CD4-positive, alpha-beta T cell treated with Interleukin-2 at 100 ng/mL for 4 hours (primary cell): Measurements from ENCODE around the gene GSTA4.
"Not testable (repeated sequence)": the region's sequence is repeated elsewhere in the genome, so short reads cannot be mapped to it uniquely, and the experiment has no call there.

ENCODE experiments used
- DNase-seq: peaks from one replicate; pipeline ENCODE4 v3.0.0-alpha.2; 2020; ENCODE audit warnings: low spot score

Gene GSTA4

DNA sequence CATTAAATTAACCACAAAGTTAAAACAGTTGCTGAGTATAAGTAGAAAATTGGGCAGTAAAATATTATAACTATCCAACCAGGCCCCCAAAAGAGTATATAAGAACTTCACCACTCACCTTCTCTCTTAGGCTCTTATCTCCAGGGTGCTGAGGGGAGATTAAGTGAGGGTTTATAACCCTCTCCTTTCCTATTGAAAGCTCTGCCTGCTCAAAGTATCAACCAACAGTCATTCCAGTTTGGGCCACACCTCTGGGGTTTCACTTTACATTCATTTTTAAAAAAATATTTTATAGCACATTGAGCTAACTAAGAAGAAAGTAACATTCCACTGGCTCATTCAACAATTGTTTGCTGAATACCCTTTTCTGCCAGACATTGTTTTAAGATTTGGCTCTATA is 22.1 kb downstream of the GSTA4 start:
- DNase-seq, result no peak

DNA sequence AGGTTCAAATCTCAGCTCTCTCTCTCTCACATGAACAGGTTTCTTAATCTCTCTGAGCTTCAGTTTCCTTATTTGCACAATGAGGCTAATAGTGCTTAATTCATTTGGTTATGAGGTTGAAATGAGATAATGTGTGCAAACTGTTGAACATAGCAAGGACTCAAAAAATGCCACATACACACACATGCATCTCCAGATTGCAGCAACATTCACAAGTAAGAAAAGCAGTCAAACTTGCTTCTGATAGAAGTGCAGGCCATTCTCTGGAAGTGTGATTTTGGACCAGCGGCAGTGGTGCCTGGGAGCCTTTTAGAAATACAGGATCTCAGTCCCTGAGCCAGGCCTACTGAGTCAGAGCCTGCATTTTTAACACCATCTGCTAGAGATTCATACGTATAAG is 25.7 kb downstream of the GSTA4 start:
- no peak for DNase-seq

DNA sequence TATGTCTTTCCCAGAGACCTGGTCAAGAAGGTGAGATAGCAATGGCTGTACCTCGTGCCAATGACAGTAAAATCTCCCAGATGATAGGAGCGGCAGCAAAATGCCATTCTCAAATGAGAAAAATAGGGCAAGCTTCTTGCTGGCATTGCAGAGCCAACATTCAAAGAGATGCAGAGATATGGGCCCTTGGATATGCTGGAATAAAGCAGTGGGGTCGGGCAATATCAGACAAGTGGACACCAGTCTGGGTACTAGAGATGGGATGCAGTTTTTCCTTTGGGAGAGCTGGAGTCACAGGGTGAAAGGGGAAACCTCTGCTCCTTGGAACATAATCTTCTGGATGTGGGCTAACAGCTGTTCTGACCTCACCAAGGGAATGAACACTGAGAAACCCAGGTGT is 29.0 kb downstream of the GSTA4 start:
- DNase-seq, result no peak

DNA sequence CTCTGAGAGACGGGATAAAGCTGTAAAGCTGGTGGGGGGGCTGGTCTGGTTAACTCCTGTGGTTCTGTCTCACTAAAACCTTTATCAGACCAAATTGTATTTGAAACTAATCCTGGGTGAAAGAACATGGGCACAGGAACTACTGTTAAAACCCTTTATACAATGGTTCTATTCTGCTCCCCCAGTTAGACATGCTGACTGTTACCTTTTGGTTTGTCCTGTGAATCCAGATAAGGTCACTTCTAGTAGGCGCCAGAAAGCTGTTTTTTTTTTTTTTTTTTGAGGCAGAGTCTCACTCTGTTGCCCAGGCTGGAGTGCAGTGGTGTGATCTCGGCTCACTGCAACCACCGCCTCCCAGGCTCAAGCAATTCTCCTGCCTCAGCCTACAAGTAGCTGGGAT is 29.7 kb downstream of the GSTA4 start:
- DNase-seq, result no peak

DNA sequence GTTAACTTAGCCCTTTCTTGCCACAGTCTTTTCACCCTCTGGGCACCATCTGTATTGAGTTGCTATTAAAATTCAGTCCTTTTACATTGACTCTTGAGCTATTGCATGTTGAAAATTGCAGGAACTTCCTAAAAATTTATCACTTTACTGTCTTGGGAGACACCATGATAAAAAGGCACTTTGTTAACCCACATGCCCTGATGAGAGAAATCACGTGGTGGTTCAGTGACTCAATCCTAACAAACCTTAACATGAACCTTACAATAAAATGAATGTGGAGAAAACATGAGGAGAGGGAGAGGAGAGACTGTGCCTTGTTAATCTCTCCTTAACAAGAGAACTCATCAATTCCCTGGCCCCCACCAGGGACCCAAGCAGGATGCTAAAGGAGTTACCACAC is 30.8 kb downstream of the GSTA4 start:
- DNase-seq, result no peak

DNA sequence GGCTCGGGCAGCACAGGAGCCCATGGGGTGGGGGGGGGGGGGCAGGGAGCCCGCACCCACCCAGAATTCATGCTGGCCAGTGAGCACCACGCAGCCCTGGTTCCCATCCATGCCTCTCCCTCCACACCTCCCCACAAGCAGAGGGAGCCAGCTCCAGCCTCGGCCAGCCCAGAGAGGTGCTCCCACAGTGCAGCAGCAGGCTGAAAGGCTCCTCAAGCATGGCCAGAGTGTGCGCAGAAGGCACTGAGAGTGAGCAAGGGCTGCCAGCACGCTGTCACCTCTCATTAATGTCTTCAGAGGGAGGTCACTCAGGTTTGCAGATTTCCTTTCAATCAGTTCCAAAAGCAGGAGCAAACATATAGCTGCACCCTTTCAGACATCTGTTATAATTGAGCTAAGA is 32.4 kb downstream of the GSTA4 start:
- DNase-seq, result no peak

DNA sequence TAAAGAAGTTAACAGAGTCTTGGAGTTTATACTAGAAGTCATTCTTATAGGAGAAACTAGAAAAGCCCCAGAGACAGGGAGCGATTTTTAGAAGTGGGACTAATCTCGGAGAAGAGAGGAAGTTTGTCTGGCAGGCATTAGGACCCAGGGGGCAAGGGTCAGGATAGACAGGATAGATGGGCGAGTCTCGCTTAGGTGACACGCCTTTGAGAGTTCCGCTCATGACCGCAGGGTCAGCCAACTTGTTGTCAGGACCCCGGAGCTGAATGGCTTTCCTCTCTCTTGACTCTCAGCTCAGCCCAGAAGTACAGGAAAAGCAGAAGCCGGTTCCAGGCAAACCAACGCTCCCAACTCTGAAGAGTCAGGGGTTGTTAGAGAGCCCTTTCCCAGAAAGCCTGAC is 34.1 kb downstream of the GSTA4 start:
- not testable (repeated sequence) for DNase-seq

DNA sequence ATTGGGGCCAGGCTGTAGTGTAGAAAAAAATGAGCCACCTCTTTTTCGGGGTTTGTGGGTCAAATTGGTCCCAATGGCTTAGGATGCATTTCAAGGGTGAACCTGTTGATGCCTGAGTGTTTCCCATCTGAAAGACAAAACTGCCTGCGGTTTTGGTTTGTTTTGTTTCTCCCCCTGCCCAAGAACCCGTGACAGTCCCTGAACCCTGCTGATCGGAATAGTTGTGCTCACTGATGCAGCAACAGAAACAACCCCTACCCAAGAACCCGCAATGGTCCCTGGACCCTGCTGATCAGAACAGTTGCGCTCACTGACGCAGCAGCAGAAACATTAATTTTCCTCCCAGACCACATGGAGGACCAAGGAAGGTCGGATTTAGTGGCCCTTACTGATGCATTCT is 34.9 kb downstream of the GSTA4 start:
- not testable (repeated sequence) for DNase-seq

DNA sequence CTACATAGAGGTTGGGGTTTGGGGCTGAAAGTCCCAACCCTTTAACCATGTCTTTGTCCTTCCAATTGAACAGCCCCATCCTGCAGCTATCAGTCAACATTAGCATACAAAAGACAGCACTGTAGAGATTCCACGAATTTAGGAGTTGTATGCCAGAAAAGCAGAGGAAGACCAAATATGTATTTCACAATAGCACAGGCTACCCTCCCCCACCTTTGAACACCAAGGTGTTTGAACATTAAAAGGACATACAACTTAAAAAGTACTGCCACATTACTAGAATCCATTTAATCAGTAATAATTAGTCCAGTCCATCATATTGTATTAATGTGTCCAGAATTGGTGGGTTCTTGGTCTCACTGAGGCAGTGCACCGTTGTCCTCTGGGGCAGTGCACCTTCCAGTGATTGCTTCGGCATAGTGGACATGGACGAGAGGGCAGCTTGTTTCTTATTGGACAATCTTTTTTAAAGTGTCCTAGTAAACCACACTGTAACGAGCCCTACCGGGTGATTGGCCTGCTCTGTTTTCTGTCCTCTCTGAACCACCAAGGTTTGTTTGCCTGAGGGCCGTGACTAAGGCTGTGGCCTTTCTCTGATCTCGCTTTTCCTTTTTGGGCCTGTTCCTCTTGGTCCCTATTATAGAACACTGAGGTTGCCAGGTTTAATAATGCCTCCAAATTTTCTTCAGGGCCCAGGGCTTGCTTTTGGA is 36.4 kb downstream of the GSTA4 start:
- DNase-seq, result no peak

DNA sequence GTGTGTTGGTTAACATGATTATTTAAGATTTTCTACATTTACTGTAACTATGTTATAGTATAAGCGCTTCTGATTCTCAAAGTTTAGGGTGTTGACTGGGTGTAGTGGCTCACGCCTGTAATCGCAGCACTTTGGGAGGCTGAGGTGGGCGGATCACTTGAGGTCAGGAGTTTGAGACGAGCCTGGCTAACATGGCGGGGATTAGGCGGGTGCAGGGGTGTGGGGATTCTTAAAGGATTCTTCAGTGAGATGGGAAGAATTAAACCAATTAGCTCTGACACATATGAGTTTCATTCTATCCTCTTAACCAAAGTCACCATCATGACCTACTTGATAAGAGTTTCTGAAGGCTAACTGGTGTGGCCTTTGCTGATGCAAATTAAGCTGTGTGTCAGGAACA is 39.2 kb downstream of the GSTA4 start:
- DNase-seq, result no peak

DNA sequence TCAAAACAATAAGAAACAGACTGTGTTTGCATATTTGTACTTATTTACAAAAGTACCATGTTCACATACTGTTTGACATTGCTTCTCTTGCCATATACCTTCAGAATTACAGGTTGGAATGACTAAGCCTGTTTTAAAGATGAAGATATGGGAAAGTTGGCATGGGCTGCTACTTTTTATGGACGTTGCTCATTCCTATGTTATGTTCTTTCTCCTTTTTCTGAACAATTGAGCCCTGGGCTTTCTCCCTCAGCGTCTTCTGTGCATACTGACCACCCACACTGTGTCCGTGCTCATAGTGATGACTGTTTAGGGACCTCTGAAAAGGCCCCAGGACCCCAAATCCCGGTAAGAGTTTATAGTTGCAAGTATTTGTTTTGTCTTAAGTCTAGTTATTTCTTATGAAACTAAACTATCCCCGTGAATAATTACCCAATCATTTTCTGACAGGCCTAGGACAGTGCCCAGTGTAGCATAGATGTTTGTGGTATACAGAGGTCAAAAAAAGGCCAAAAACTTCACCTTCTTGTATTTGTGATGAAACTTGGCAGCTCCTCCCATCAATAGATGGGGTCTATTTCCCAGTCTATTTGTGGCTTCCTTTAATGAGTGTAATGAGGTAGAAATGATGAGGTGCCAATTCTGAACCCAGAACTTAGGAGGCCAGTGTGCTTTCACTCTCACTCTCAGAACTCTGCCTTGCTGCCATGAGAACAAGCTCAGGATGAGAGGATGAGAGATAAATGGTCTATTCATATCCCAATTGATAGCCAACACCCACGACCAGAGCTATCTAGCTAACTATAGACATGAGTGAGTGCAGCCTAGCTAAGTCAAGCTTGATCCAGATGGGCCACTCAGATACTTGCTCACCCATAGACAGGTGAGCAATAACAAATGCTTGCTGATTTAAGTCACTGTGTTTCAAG is 40.9 kb downstream of the GSTA4 start:
- no peak for DNase-seq

DNA sequence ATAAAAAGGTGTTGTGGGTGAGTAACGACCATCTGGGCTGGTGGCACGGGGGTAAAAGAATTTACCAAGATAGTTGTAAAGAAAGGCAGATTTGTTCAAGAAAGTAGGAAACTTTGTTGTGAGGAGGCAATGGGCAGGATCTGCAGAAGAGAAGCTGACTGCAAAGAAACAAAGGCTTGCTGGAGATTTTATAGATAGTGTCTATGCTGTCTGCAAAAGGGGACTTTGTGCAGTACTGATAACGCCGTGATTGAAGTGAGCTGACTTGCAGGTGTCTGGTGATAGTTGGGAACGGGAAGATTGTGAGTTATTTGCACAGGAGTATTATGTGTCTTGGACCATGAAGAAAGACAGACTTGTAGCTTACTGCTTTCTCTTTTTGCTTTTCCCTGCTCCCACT is 48.8 kb downstream of the GSTA4 start:
- no peak for DNase-seq

DNA sequence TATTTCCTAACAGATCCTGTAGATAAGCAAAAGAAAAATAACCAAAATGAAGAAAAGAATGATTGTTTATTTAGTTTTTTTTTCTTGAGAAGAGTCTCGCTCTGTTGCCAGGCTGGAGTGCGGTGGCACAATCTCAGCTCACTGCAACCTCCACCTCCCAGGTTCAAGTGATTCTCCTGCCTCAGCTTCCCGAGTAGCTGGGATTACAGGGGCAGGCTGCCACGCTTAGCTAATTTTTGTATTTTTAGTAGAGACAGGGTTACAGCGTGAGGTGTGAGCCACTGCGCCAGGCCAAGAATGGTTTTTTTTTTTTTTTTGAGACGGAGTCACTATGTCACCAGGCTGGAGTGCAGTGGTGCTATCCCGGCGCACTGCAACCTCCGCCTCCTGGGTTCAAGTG is 52.3 kb downstream of the GSTA4 start:
- not testable (repeated sequence) for DNase-seq

DNA sequence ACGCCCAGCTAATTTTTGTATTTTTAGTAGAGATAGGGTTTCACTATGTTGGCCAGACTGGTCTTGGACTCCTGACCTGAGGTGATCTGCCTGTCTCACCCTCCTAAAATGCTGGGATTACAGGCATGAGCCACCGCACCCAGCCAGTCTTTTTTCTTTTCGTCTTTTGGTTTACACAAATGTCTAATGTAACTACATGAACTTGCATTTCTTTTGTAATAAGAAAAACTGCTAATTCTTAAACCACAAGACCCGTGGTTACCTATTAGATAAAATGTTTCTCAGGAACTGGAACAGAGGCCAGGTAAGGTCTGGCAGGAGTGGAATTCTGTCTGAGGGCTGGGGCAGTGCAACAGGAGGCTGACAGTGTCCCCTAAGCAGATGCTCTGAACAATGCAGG is 52.9 kb downstream of the GSTA4 start:
- no peak for DNase-seq

DNA sequence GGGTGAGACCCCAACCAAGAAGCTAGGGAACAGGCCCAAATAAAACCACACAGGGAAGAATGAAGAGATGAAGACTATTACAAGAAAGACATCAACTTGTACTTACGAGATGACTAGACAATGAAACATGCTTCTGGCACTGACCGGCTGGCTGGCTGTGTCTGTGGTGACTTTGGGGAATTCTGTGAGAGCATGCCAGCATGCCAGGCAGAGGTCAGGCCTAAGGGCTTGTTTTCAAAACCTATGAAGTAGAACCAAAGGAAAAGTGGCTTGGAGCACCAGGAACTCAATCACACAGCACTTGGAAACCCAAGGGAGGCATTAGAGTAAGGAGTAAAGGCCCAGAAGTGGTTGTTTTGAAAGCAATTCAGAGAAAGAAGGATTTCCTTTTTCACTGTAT is 57.2 kb downstream of the GSTA4 start:
- DNase-seq, result no peak

DNA sequence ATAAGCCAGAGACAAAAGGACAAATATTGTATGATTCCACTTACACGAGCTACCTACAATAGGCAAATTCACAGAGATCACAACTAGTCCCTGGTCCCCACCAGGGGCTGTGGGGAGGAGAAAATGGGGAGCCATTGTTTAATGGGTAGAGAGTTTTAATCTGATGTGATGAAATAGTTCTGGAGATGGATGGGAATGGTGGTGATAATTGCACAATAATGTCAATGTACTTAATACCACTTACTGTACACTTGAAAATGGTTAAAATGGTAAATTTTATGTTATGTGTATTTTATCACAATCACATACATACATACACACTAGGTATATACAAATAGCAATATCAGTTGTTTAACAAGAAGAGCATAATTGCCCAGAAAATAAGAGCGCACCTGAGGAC is 61.3 kb downstream of the GSTA4 start:
- DNase-seq, result no peak

DNA sequence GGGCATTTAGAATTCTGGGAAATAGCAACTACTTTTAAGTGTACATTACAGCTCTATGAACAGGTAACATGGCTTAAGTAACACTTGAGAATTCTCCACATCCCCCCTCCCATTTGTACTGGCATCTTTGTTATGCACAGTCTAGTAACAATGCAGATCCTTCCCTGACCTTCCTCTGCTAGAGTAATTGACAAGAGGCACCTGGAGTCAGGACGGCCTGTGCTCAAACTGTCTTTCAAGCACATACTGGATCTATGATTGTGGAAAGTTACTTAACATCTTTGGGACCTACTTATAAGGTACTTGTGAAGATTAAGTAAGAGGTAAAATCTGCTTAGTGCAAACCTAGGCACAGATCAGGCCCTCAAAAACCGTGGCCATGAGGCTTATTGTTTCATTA is 63.7 kb downstream of the GSTA4 start:
- no peak for DNase-seq

DNA sequence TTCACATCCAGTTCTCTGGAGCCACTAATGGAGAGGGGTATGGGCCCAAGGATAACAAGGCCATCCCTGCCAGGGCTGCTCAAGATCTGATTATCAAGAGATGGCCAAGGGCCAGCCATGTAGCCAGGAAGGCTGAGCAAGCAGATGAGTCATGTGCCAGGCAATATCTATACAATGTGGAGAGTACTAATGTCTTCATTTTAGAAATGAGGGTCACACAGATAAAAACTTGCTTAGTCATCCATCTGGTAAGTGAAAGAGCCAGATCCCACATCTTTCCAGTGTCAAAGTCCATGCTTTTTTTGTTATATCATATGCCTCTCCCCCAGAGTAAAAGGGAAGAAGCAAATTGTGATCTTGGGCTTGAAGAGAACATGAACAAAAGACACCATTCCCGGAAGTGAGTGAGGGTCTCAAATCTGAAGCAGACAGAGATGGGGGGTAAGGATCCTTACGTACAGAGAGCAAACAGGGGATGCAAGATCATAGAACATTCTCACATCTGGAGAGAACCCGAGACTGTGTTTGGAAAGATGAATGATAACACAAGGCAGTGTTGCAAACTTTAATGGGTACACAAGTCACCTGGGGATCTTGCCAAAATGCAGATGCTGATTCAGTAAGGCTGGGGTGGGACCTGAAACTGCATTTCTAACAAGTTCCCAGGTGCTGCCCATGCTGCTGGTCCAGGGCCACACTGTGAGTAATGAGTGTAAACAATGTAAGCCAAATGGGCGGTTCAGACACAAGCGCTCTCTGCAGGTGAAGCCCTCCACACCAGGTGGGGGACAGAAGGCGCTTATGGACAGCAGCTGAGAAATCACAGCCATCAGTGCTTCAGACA is 65.5 kb downstream of the GSTA4 start:
- no peak for DNase-seq
